Suprapubic skin (tissue), 4 donors: ENCODE data around the gene RBMS3. TPM values are rescaled to one million over a fixed set of nuclear protein-coding genes. Genes with fewer than 3 reads are reported as not detected.

Experiments used
- DNase-seq, 2 donors: peaks; one replicate each; pipeline ENCODE4 v3.0.0-alpha.2; 2019; ENCODE audit warnings: low spot score in 2 of 2
- H3K27ac ChIP-seq: fragments of 200-600 bp; sonication (generic); one replicate; pipeline ENCODE4 v1.5.1; 2019
- H3K27me3 ChIP-seq: fragments of 200-600 bp; sonication (generic); one replicate; pipeline ENCODE4 v1.5.1; 2019
- H3K36me3 ChIP-seq: fragments of 200-600 bp; sonication (generic); one replicate; pipeline ENCODE4 v1.5.1; 2019
- H3K4me1 ChIP-seq: fragments of 200-600 bp; sonication (generic); one replicate; pipeline ENCODE4 v1.5.1; 2019
- H3K4me3 ChIP-seq: fragments of 200-600 bp; sonication (generic); one replicate; pipeline ENCODE4 v1.5.1; 2019; ENCODE audit warnings: mild to moderate bottlenecking
- H3K9me3 ChIP-seq: fragments of 200-600 bp; sonication (generic); one replicate; pipeline ENCODE4 v1.5.1; 2019
- CTCF ChIP-seq, 2 donors: fragments of 200-600 bp in 1 of 2; fragments of 450-650 bp in 1 of 2; sonication (generic) in 1 of 2; IDR thresholded peaks; one replicate each; pipeline ENCODE4 v1.5.1; 2016 to 2019; ENCODE audit warnings: antibody characterized with exemption in 2 of 2, mild to moderate bottlenecking in 1 of 2, moderate library complexity in 1 of 2
- EP300 ChIP-seq: sonication (generic); formaldehyde crosslinking; IDR thresholded peaks from one replicate; pipeline ENCODE4 v1.6.1; 2017; ENCODE audit warnings: antibody characterized with exemption
- POLR2A ChIP-seq, 2 donors: fragments of 450-650 bp; IDR thresholded peaks; one replicate each; pipeline ENCODE4 v1.6.1; 2017; ENCODE audit warnings: antibody characterized with exemption in 2 of 2, mild to moderate bottlenecking in 2 of 2, moderate library complexity in 2 of 2
- POLR2AphosphoS5 ChIP-seq, 3 donors: sonication (generic); formaldehyde crosslinking; IDR thresholded peaks; one replicate each; pipeline ENCODE4 v1.6.1; 2017; ENCODE audit warnings: antibody characterized with exemption in 3 of 3
- WGBS: methylation state at CpG from one replicate; pipeline ENCODE4 v1.1.5; 2018; 5-methylcytosine and 5-hydroxymethylcytosine counted together
- total RNA-seq, 4 donors: library from RNA; depleted of rRNA; stranded (reverse); fragments of >200 nt; gene quantifications; one replicate each; pipeline ENCODE4 v1.1.0, GENCODE V29; 2016

The RBMS3 gene
- total RNA-seq, 4 donors from 2014 or later, result 7.7 to 23.4 (median 11.9) TPM

- Histone ChIP-seq H3K27ac (no peak overlapping the region), H3K4me1 (no peaks in the 10 kb centered on the region), H3K9me3 (no peaks in the 10 kb centered on the region), H3K4me3 (no peak overlapping the region), H3K36me3 (no peaks in the 10 kb centered on the region), H3K27me3 (no peaks in the 10 kb centered on the region)
- TF ChIP-seq EP300 (no peak), POLR2AphosphoS5 (IDR thresholded peaks at IDR 0.05) (no peak), POLR2A (IDR thresholded peaks at IDR 0.05) (no peak), CTCF (IDR thresholded peaks at IDR 0.05) (no peak)
- DNase-seq, result no peak
- WGBS, result 91% methylated on average over 1 of the region's 1 CpG
These were observed 312.9 kb downstream of the RBMS3 start for GRCh38 chr3:29593802-29594201.

GRCh38 chr3:29594261-29594660, 313.4 kb downstream of the RBMS3 start:
- WGBS, result 65% methylated on average over 1 of the region's 1 CpG
- TF ChIP-seq POLR2A (IDR thresholded peaks at IDR 0.05) (no peak), POLR2AphosphoS5 (IDR thresholded peaks at IDR 0.05) (no peak), EP300 (no peak), CTCF (IDR thresholded peaks at IDR 0.05) (no peak)
- H3K9me3 ChIP-seq, result no peaks in the 10 kb centered on the region

GRCh38 chr3:29597376-29598008, 316.6 kb downstream of the RBMS3 start:
- Histone ChIP-seq H3K4me3 (no peak overlapping the region), H3K9me3 (no peaks in the 10 kb centered on the region), H3K27me3 (no peaks in the 10 kb centered on the region), H3K4me1 (no peaks in the 10 kb centered on the region), H3K36me3 (no peaks in the 10 kb centered on the region), H3K27ac (no peak overlapping the region)
- no peak for DNase-seq
- TF ChIP-seq CTCF (IDR thresholded peaks at IDR 0.05) (no peak), EP300 (no peak), POLR2A (IDR thresholded peaks at IDR 0.05) (no peak), POLR2AphosphoS5 (IDR thresholded peaks at IDR 0.05) (no peak)
- WGBS, result 59% methylated on average over 3 of the region's 3 CpGs

More at GRCh38 chr3:29594261-29594660, 313.4 kb downstream of the RBMS3 start:
- Histone ChIP-seq H3K27ac (no peak overlapping the region), H3K4me1 (no peaks in the 10 kb centered on the region), H3K27me3 (no peaks in the 10 kb centered on the region), H3K4me3 (no peak overlapping the region), H3K36me3 (no peaks in the 10 kb centered on the region)
- no peak for DNase-seq

GRCh38 chr3:29601861-29602585, 321.2 kb downstream of the RBMS3 start:
- no peak overlapping the region for H3K27ac ChIP-seq

GRCh38 chr3:29605845-29606244, 325.0 kb downstream of the RBMS3 start:
- no peak for DNase-seq
- no peaks in the 10 kb centered on the region for H3K36me3 ChIP-seq
- no peaks in the 10 kb centered on the region for H3K27me3 ChIP-seq
- TF ChIP-seq EP300 (no peak), CTCF (IDR thresholded peaks at IDR 0.05) (no peak), POLR2AphosphoS5 (IDR thresholded peaks at IDR 0.05) (no peak), POLR2A (IDR thresholded peaks at IDR 0.05) (no peak)
- no peak overlapping the region for H3K4me3 ChIP-seq
- no peak overlapping the region for H3K27ac ChIP-seq
- 94% methylated on average over 2 of the region's 2 CpGs for WGBS
- H3K9me3 ChIP-seq, result no peaks in the 10 kb centered on the region
- no peaks in the 10 kb centered on the region for H3K4me1 ChIP-seq

More at GRCh38 chr3:29601861-29602585, 321.2 kb downstream of the RBMS3 start:
- H3K4me1 ChIP-seq, result no peaks in the 10 kb centered on the region
- H3K27me3 ChIP-seq, result no peaks in the 10 kb centered on the region
- H3K4me3 ChIP-seq, result no peak overlapping the region
- no peaks in the 10 kb centered on the region for H3K9me3 ChIP-seq
- DNase-seq, result no peak
- H3K36me3 ChIP-seq, result no peaks in the 10 kb centered on the region
- no peak for TF ChIP-seq POLR2AphosphoS5 (IDR thresholded peaks at IDR 0.05)
- 59% methylated on average over 4 of the region's 4 CpGs for WGBS
